ENCODE measurements around the gene PCARE.

DNA sequence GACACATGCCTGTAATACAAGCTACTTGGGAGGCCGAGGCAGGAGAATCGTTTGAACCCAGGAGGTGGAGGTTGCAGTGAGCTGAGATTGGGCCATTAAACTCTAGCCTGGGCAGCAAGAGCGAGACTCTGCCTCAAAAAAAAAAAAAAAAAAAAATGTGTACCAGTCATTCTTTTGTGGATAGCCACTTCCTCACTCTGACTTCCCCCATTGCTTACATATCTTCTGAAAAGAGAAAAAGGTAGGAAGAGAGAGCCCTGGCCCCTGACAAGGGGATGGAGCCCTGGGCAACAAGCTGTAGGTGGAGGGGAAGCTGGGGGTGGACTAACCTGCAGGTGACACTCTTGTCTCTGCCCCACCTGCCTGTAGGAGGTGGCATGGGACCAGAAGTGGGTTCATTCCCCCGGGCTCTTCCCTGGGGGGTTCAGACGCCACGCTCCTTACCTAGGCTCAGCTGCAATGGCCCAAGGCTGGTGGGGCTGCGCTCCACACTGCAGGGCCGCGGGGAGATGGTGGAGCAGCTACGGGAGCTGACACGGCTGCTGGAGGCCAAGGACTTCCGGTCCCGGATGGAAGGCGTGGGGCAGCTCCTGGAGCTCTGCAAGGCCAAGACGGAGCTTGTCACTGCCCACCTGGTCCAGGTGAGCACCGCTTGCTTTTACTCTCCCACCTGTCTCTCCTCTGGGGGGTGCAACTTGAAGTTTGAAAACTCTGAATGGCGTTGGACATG is 39.1 kb downstream of the PCARE start:
- TF ChIP-seq, protein P1, sequence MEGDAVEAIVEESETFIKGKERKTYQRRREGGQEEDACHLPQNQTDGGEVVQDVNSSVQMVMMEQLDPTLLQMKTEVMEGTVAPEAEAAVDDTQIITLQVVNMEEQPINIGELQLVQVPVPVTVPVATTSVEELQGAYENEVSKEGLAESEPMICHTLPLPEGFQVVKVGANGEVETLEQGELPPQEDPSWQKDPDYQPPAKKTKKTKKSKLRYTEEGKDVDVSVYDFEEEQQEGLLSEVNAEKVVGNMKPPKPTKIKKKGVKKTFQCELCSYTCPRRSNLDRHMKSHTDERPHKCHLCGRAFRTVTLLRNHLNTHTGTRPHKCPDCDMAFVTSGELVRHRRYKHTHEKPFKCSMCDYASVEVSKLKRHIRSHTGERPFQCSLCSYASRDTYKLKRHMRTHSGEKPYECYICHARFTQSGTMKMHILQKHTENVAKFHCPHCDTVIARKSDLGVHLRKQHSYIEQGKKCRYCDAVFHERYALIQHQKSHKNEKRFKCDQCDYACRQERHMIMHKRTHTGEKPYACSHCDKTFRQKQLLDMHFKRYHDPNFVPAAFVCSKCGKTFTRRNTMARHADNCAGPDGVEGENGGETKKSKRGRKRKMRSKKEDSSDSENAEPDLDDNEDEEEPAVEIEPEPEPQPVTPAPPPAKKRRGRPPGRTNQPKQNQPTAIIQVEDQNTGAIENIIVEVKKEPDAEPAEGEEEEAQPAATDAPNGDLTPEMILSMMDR (conservative IDR thresholded peaks at IDR 0.05 in 1 of 2, IDR thresholded peaks at IDR 0.05 in 1 of 2; ENCODE audit: extremely low read depth in 1 of 2, insufficient read depth in 1 of 2, low read depth in 1 of 2, low read length in 2 of 2), result no peak
- TF ChIP-seq EZH2 (IDR thresholded peaks at IDR 0.05; ENCODE audit: borderline replicate concordance, low read length), result no peak

Measured in mammary epithelial cell (primary cell).